Upper lobe of right lung (tissue), 1 donor: ENCODE results near the gene ERC1. TPM values are rescaled to one million over a fixed set of nuclear protein-coding genes. Genes with fewer than 3 reads are reported as not detected.

Experiments used
- ATAC-seq: fragments of 200-7000 bp; cut with Tn5 transposase; one replicate; pipeline ENCODE4 v1.9.1; 2020; ENCODE audit warnings: mild to moderate bottlenecking, moderate library complexity
- DNase-seq: peaks from one replicate; pipeline ENCODE4 v3.0.0-alpha.2; 2020
- H3K27ac ChIP-seq: fragments of 200-600 bp; one replicate; pipeline ENCODE4 v1.8.0; 2022
- H3K27me3 ChIP-seq: fragments of 200-600 bp; one replicate; pipeline ENCODE4 v1.8.0; 2022; ENCODE audit warnings: mild to moderate bottlenecking
- H3K36me3 ChIP-seq: fragments of 200-600 bp; one replicate; pipeline ENCODE4 v1.8.0; 2022
- H3K4me1 ChIP-seq: fragments of 200-600 bp; one replicate; pipeline ENCODE4 v1.8.0; 2022
- H3K4me3 ChIP-seq: fragments of 200-600 bp; one replicate; pipeline ENCODE4 v1.8.0; 2022; ENCODE audit warnings: mild to moderate bottlenecking
- H3K9me3 ChIP-seq: fragments of 200-600 bp; one replicate; pipeline ENCODE4 v1.8.0; 2022
- intact Hi-C: fragments of 100-400 bp; cut with DNase I; formaldehyde crosslinking; loops from one replicate; pipeline ENCODE4 v1.11.0; 2022
- total RNA-seq: library from RNA; stranded (reverse); fragmentation: NEBNext Ultra II Directional; extraction: Animal tissue kit (Norgen Biotek cat#: 25700); gene quantifications from one replicate; pipeline ENCODE4 v1.2.1, GENCODE V29; 2021
- TF ChIP-seq, protein P1 (sequence below): fragments of 200-600 bp; IDR thresholded peaks from one replicate; pipeline ENCODE4 v1.8.0; 2022; ENCODE audit warnings: antibody characterized with exemption
- donor health status: DM: no; HTN: yes; CAD: no; lungs with severe emphysema.

The ERC1 gene
- total RNA-seq, 1 donor from 2014 or later, result 54.3 TPM

DNA sequence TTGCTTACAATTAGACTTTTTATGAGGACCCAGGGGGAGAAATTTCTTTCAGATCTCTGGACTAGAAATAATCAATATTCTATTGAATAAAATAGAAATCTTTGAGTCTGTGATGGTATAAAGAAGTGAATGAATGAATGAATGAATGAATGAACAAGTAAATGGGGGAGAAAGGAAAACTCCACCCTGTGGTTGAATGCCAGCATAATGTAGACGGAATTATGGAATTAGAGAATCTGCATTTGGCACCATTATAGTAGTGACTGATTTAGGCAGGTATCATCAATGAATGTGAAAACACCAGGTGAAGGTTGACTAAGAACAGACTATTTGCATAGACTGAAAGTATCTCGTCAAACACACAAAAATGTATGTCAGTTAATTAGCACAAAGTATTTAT lies 468.3 kb downstream of the ERC1 start:
- H3K4me1 ChIP-seq, result no peaks in the 10 kb centered on the region
- H3K36me3 ChIP-seq, result no peaks in the 10 kb centered on the region
- H3K4me3 ChIP-seq, result no peak overlapping the region
- H3K27me3 ChIP-seq, result no peaks in the 10 kb centered on the region
- no peaks in the 10 kb centered on the region for H3K9me3 ChIP-seq
- no peak overlapping the region for H3K27ac ChIP-seq
- ATAC-seq, result no peak
- TF ChIP-seq, protein P1, sequence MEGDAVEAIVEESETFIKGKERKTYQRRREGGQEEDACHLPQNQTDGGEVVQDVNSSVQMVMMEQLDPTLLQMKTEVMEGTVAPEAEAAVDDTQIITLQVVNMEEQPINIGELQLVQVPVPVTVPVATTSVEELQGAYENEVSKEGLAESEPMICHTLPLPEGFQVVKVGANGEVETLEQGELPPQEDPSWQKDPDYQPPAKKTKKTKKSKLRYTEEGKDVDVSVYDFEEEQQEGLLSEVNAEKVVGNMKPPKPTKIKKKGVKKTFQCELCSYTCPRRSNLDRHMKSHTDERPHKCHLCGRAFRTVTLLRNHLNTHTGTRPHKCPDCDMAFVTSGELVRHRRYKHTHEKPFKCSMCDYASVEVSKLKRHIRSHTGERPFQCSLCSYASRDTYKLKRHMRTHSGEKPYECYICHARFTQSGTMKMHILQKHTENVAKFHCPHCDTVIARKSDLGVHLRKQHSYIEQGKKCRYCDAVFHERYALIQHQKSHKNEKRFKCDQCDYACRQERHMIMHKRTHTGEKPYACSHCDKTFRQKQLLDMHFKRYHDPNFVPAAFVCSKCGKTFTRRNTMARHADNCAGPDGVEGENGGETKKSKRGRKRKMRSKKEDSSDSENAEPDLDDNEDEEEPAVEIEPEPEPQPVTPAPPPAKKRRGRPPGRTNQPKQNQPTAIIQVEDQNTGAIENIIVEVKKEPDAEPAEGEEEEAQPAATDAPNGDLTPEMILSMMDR, result no peak
- intact Hi-C loops, result no loop called here
- DNase-seq, result no peak

DNA sequence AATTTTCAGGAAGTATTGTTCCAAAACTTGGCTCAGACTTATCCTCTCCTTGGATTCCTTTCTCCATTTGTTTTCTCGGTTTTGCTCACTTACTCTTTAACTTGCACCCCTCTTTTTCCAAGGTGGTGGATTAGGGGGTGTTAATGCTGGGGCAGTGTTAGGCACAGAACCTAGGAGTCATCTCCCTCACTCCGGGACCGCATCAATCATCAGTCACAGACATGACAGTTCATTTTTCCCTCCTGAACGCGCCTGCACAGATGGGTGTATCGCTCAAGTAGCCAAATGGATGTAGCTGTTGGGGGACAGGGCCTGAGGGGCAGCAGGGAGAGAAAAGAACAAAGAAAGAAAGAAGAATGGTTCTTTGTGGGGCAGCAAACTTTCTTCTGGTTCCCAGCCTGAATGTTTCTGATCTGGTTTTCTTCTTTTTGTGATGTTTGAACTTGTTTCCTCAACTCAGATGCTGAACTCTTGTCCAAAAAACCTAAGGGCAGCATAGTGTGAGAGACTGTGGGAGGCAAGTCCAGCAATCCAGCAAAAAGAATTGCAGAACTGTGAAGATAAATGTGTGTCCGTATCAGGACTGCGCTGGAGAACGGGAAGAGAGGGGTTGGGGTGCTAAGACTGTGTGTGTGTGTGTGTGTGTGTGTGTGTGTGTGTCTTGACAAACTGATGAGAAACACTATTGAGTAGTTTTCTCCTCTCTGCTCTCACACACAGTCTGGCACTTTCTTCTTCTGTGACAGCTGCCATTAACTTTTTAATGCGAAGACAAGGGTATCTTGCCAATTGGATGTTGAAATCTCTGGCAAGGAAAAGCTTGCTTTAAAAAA lies 472.3 kb downstream of the ERC1 start:
- no peaks in the 10 kb centered on the region for H3K4me1 ChIP-seq
- no peaks in the 10 kb centered on the region for H3K27me3 ChIP-seq
- TF ChIP-seq, protein P1, result no peak
- ATAC-seq (no peak), DNase-seq (no peak)
- no peaks in the 10 kb centered on the region for H3K36me3 ChIP-seq
- H3K4me3 ChIP-seq, result no peak overlapping the region
- no peak overlapping the region for H3K27ac ChIP-seq
- intact Hi-C loops, result no loop called here
- H3K9me3 ChIP-seq, result no peaks in the 10 kb centered on the region

DNA sequence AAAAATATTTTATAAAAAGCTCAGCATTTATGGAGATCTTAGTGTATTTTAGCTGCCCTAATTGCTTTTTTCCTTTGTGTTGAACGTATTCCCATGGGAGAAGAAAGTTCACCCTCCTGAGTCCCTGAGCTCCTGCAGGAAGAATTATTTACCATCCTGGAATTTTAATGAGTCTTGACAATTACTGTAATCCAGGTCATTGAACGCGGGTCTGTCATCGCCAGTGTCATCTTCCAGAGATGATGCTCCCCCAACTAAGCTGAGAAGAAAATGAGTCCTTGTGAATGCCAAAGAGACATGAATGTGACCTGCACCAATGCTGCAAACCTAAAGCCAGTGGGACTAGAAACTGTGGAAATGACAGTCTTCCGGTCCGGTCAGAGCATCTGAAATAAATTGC lies 473.9 kb downstream of the ERC1 start:
- H3K27ac ChIP-seq, result no peak overlapping the region
- no peaks in the 10 kb centered on the region for H3K4me1 ChIP-seq

DNA sequence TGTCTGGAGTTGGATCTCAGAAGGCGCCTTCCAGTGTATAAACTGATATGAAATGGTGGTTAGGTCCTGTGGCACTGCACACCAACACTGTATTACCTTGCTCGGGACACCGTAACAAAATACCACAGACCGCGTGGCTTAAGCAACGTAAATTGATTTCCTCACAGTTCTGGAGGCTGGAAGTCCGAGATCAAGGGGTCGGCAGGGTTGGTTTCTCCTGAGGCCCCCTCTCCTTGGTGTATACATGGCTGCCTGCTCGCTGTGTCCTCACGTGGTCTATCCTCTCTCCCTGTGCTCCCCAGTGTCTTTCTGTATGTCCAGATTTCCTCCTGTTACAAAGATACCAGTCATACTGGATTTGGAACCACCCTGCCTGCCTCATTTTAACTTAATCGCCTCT lies 475.0 kb downstream of the ERC1 start:
- TF ChIP-seq, protein P1, result no peak
- H3K27me3 ChIP-seq, result no peaks in the 10 kb centered on the region
- intact Hi-C loops, result no loop called here
- ATAC-seq (no peak), DNase-seq (no peak)
- H3K9me3 ChIP-seq, result no peaks in the 10 kb centered on the region
- no peak overlapping the region for H3K27ac ChIP-seq
- H3K4me1 ChIP-seq, result no peaks in the 10 kb centered on the region
- no peak overlapping the region for H3K4me3 ChIP-seq
- H3K36me3 ChIP-seq, result no peaks in the 10 kb centered on the region

More for the DNA sequence above, 473.9 kb downstream of the ERC1 start:
- TF ChIP-seq, protein P1, result no peak
- H3K27me3 ChIP-seq, result no peaks in the 10 kb centered on the region
- no peak overlapping the region for H3K4me3 ChIP-seq
- H3K36me3 ChIP-seq, result no peaks in the 10 kb centered on the region
- ATAC-seq (no peak), DNase-seq (no peak)
- intact Hi-C loops, result no loop called here
- no peaks in the 10 kb centered on the region for H3K9me3 ChIP-seq

DNA sequence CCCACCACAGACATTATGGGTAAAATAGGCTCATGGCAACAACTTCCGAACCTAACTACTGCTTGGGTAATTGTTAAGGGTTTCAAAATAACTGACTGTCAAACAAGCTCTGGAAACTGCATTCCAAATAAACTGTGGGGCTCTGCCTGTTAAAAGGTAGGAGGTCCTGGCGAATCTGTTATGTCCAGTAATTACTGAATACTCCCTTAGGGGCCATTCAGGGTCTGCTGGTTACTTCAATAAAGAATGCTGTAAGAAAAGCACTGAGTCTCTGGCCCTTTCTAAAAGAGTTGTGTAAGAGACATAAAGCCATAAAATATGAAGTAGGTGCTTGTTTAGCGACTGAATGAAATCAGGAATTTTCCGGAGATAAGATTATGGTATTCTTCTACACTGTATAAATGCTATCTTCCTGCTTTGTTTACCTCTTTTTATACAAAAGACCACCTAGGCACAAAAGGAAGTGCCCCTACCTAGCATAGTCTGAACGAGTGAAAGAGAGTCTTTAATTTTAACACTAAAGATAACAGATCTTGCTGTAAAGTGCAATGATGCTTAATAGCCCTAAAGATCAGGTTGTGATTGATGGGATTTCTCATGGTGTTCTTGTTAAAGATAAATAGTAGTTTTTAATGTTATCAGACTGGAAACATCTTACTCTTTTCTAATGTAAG lies 475.6 kb downstream of the ERC1 start:
- TF ChIP-seq, protein P1, result no peak
- Histone ChIP-seq H3K4me3 (no peak overlapping the region), H3K4me1 (no peaks in the 10 kb centered on the region), H3K36me3 (no peaks in the 10 kb centered on the region), H3K9me3 (no peaks in the 10 kb centered on the region), H3K27ac (no peak overlapping the region), H3K27me3 (no peaks in the 10 kb centered on the region)
- ATAC-seq (no peak), DNase-seq (no peak)
- intact Hi-C loops, result no loop called here
